Measurements from ENCODE around the gene SPIRE1. TPM values are rescaled to one million over a fixed set of nuclear protein-coding genes. Genes with fewer than 3 reads are reported as not detected.

The SPIRE1 gene
- total RNA-seq, 1 experiment from 2014 or later, result 16.6 TPM

GRCh38 chr18:12476955-12477354, 181.0 kb downstream of the SPIRE1 start:
- Histone ChIP-seq H2BK120ac (ENCODE audit: low read depth, low read length, poor library complexity, severe bottlenecking) (no peak overlapping the region), H2BK12ac (ENCODE audit: insufficient read length, low read depth, low read length) (no peak overlapping the region), H3K14ac (ENCODE audit: insufficient read depth, low read length) (no peak overlapping the region), H2AK5ac (ENCODE audit: insufficient read length, low read length) (no peak overlapping the region), H3K4me1 (ENCODE audit: insufficient read depth, low read length) (no peaks in the 10 kb centered on the region), H3K4me2 (ENCODE audit: insufficient read depth, insufficient read length, low read length) (no peak overlapping the region), H3K79me1 (ENCODE audit: insufficient read depth, low read depth, low read length, poor library complexity, severe bottlenecking) (no peaks in the 10 kb centered on the region), H2BK15ac (ENCODE audit: low read depth, low read length) (no peak overlapping the region), H4K20me1 (ENCODE audit: control insufficient read depth, insufficient read depth, insufficient read length) (no peaks in the 10 kb centered on the region), H4K8ac (replicated peaks; ENCODE audit: insufficient read length, low read depth, low read length) (no peak overlapping the region), H3K4ac (ENCODE audit: low read depth, low read length) (no peak overlapping the region), H2BK5ac (ENCODE audit: insufficient read length, low read length) (no peak overlapping the region), H3K18ac (ENCODE audit: insufficient read length, low read depth, low read length) (no peak overlapping the region), H3K27ac (ENCODE audit: insufficient read length, low read depth, low read length) (no peak overlapping the region), H4K5ac (ENCODE audit: insufficient read length, low read depth, low read length) (no peak overlapping the region), H3K23me2 (ENCODE audit: insufficient read length, low read depth, low read length, poor library complexity, severe bottlenecking) (no peaks in the 10 kb centered on the region), H3K56ac (ENCODE audit: insufficient read length, low read depth, low read length) (no peak overlapping the region), H2AFZ (ENCODE audit: low read length) (no peak overlapping the region), H3K23ac (ENCODE audit: insufficient read length, low read depth, low read length) (no peak overlapping the region), H4K91ac (ENCODE audit: insufficient read length, low read depth, low read length) (no peak overlapping the region), H3K9ac (ENCODE audit: extremely low read depth, insufficient read length, low read length) (no peak overlapping the region), H3K79me2 (ENCODE audit: insufficient read depth, low read length) (no peaks in the 10 kb centered on the region), H3T11ph (ENCODE audit: low read length) (no peak overlapping the region), H3K27me3 (ENCODE audit: insufficient read depth, low read length) (no peaks in the 10 kb centered on the region), H3K9me3 (ENCODE audit: control insufficient read depth, low read depth, low read length) (no peaks in the 10 kb centered on the region), H2BK20ac (ENCODE audit: low read depth, low read length, poor library complexity, severe bottlenecking) (no peak overlapping the region)
- Mint-ChIP-seq H3K4me3 (no peak overlapping the region), H3K27ac (peak overlapping the region in 1 of 3 experiments; percentile 3; a peak in 1 of 7 replicates), H3K9me3 (no peaks in the 10 kb centered on the region), H3K27me3 (ENCODE audit: low read depth) (no peaks in the 10 kb centered on the region), H3K36me3 (ENCODE audit: insufficient read depth in 1 of 3, low read depth in 3 of 3) (no peaks in the 10 kb centered on the region; a peak in 2 of 7 replicates), H3K4me1 (peaks cover 13 to 19% of the 10 kb centered on the region in 2 experiments)
- DNase-seq, result no peak
- no peak for TF ChIP-seq CTCF (conservative IDR thresholded peaks at IDR 0.05)
- no CpG with 5 or more reads among the region's 2 CpGs for WGBS (ENCODE audit: extremely low coverage, insufficient read length, low lambda C conversion rate)

Data from H9 (cell line).